ENCODE data around the gene TRMT5. TPM values are rescaled to one million over a fixed set of nuclear protein-coding genes. Genes with fewer than 3 reads are reported as not detected.
A peak's percentile ranks its signal among the peaks of the same experiment; 100 is the strongest.

Gene TRMT5
- total RNA-seq, 2 donors from 2014 or later: 4.2 to 4.6 TPM

- TF ChIP-seq, protein P1, sequence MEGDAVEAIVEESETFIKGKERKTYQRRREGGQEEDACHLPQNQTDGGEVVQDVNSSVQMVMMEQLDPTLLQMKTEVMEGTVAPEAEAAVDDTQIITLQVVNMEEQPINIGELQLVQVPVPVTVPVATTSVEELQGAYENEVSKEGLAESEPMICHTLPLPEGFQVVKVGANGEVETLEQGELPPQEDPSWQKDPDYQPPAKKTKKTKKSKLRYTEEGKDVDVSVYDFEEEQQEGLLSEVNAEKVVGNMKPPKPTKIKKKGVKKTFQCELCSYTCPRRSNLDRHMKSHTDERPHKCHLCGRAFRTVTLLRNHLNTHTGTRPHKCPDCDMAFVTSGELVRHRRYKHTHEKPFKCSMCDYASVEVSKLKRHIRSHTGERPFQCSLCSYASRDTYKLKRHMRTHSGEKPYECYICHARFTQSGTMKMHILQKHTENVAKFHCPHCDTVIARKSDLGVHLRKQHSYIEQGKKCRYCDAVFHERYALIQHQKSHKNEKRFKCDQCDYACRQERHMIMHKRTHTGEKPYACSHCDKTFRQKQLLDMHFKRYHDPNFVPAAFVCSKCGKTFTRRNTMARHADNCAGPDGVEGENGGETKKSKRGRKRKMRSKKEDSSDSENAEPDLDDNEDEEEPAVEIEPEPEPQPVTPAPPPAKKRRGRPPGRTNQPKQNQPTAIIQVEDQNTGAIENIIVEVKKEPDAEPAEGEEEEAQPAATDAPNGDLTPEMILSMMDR (IDR thresholded peaks at IDR 0.05): no peak
- DNase-seq (ENCODE audit: low spot score): no peak
- no peaks in the 10 kb centered on the region for H3K27me3 ChIP-seq
- H3K36me3 ChIP-seq: peaks cover 9% of the 10 kb centered on the region
- no peaks in the 10 kb centered on the region for H3K9me3 ChIP-seq
- peak overlapping the region; percentile 63 to 80 for H3K4me3 ChIP-seq
- peaks cover 0 to 46% of the 10 kb centered on the region in 2 donors for H3K4me1 ChIP-seq
- peak overlapping the region; percentile 83 to 89 for H3K27ac ChIP-seq
Measured at GRCh38 chr14:60981633-60982455, 965 bp upstream of the TRMT5 start.

DNA sequence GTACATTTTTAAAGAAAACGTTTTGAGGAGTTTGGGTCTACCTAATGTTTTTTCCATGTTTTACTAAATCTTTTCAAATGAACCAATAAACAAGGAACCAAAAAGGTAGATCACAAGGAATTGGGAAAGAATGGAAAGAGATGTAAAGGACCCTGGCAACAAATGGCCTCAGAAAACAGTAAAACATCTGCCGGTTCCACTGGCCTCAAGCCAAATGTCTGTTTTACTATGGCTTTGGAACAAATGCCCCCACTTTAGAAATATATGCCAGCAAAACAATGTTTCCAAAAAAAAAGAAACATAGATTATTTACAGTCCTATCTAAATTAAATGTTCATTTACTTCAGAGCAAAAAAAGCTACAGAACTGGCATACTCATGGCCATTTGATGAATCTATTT is 3.0 kb downstream of the TRMT5 start:
- Histone ChIP-seq H3K36me3 (peaks cover 14% of the 10 kb centered on the region), H3K9me3 (no peaks in the 10 kb centered on the region), H3K27ac (no peak overlapping the region), H3K4me3 (no peak overlapping the region), H3K4me1 (peaks cover 0 to 39% of the 10 kb centered on the region in 2 donors), H3K27me3 (no peaks in the 10 kb centered on the region)
- TF ChIP-seq, protein P1 (IDR thresholded peaks at IDR 0.05): no peak
- no peak for DNase-seq (ENCODE audit: low spot score)

DNA sequence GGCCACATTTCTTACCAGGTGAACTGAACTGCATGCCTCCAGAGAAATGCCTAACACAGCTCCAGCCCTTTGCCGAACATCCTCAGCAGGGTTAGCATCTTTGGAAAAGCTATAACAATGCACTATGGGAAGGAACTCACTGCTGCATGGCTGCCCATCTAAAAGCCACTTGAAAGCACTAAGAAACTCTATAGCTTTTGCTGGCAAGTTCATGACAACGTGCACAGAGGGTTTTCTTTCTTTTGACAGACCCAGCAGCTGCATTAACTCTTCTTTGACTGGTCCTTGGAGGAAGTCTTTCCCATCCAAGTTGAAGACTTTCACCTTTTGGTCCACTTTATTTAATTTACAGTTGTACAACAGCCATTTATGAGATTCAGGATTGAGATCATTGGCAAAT is 5.3 kb downstream of the TRMT5 start:
- H3K9me3 ChIP-seq: no peaks in the 10 kb centered on the region
- H3K27me3 ChIP-seq: no peaks in the 10 kb centered on the region
- TF ChIP-seq, protein P1 (IDR thresholded peaks at IDR 0.05): no peak
- H3K4me3 ChIP-seq: no peak overlapping the region
- no peak overlapping the region for H3K27ac ChIP-seq
- peaks cover 14% of the 10 kb centered on the region for H3K36me3 ChIP-seq
- no peak for DNase-seq (ENCODE audit: low spot score)
- H3K4me1 ChIP-seq: peaks cover 0 to 25% of the 10 kb centered on the region in 2 donors

GRCh38 chr14:60974090-60974651 is 6.7 kb downstream of the TRMT5 start:
- TF ChIP-seq, protein P1 (IDR thresholded peaks at IDR 0.05): no peak
- no peaks in the 10 kb centered on the region for H3K9me3 ChIP-seq
- no peaks in the 10 kb centered on the region for H3K27me3 ChIP-seq
- no peak overlapping the region for H3K4me3 ChIP-seq
- DNase-seq (ENCODE audit: low spot score): no peak
- H3K4me1 ChIP-seq: peaks cover 0 to 16% of the 10 kb centered on the region in 2 donors
- H3K36me3 ChIP-seq: peaks cover 14% of the 10 kb centered on the region
- H3K27ac ChIP-seq: no peak overlapping the region

DNA sequence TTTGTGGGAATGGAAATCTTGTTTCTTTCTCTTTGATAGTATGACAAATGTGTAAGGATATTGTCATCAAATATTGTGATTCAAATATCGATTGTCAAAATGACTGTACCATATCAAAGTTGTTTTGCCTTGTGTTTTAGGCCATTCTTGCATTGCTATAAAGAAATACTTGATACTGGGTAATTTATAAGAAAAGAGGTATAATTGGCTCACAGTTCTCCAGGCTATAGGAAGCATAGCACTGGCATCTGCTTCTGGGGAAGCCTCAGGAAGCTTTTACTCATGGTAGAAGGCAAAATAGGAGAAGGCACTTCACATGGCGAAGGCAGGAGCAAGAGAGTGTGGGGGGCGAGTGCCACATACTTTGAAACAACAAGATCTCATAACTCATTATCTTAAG is 7.8 kb downstream of the TRMT5 start:
- no peak for DNase-seq (ENCODE audit: low spot score)
- Histone ChIP-seq H3K36me3 (peaks cover 14% of the 10 kb centered on the region), H3K4me3 (no peak overlapping the region), H3K27me3 (no peaks in the 10 kb centered on the region), H3K27ac (no peak overlapping the region), H3K9me3 (no peaks in the 10 kb centered on the region), H3K4me1 (peaks cover 0 to 5% of the 10 kb centered on the region in 2 donors)
- TF ChIP-seq, protein P1 (IDR thresholded peaks at IDR 0.05): no peak

Data from right atrium auricular region (tissue), 2 donors.